Measurements from ENCODE around the gene MYRFL.

GRCh38 chr12:69929125-69929524 is 104.1 kb downstream of the MYRFL start:
- TF ChIP-seq, protein P1, sequence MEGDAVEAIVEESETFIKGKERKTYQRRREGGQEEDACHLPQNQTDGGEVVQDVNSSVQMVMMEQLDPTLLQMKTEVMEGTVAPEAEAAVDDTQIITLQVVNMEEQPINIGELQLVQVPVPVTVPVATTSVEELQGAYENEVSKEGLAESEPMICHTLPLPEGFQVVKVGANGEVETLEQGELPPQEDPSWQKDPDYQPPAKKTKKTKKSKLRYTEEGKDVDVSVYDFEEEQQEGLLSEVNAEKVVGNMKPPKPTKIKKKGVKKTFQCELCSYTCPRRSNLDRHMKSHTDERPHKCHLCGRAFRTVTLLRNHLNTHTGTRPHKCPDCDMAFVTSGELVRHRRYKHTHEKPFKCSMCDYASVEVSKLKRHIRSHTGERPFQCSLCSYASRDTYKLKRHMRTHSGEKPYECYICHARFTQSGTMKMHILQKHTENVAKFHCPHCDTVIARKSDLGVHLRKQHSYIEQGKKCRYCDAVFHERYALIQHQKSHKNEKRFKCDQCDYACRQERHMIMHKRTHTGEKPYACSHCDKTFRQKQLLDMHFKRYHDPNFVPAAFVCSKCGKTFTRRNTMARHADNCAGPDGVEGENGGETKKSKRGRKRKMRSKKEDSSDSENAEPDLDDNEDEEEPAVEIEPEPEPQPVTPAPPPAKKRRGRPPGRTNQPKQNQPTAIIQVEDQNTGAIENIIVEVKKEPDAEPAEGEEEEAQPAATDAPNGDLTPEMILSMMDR (conservative IDR thresholded peaks at IDR 0.05; ENCODE audit: low read length): no peak
- TF ChIP-seq EZH2phosphoT487 (IDR thresholded peaks at IDR 0.05; ENCODE audit: borderline replicate concordance): no peak
